GM12864 (cell line): ENCODE results near the gene PHF23.

Source experiments
- DNase-seq: peaks from one replicate; pipeline ENCODE4 v3.0.0-alpha.2; 2011; ENCODE audit warnings: low read depth
- H3K4me3 ChIP-seq: 2 replicates; pipeline ENCODE4 v1.5.1; 2011; ENCODE audit warnings: mild to moderate bottlenecking, low read depth, low read length, control low read depth
- CTCF ChIP-seq: IDR thresholded peaks from 2 replicates; pipeline ENCODE4 v1.5.1; 2011; ENCODE audit warnings: low read depth, mild to moderate bottlenecking, moderate library complexity, low read length, control low read depth, inconsistent platforms; ENCODE audit errors: missing control alignments

The PHF23 gene

GRCh38 chr17:7205561-7205960 is 33.7 kb downstream of the PHF23 start:
- peak overlapping the region; percentile 47; the same call in 1 of the 2 replicates for H3K4me3 ChIP-seq
- no peak for DNase-seq
- TF ChIP-seq CTCF = no peak

- H3K4me3 ChIP-seq = peak overlapping the region; percentile 47
- peak; percentile 62 for DNase-seq
- no peak for TF ChIP-seq CTCF
These were observed 34.3 kb downstream of the PHF23 start for GRCh38 chr17:7204828-7205461.

- no peak for TF ChIP-seq CTCF
- DNase-seq = no peak
- H3K4me3 ChIP-seq = peak overlapping the region; percentile 47; the same call in 1 of the 2 replicates
These were observed 34.9 kb downstream of the PHF23 start for GRCh38 chr17:7204336-7204735.

- TF ChIP-seq CTCF = no peak
- DNase-seq = no peak
- H3K4me3 ChIP-seq = no peak overlapping the region
These were observed 35.9 kb downstream of the PHF23 start for GRCh38 chr17:7203391-7203790.

- TF ChIP-seq CTCF = no peak
- H3K4me3 ChIP-seq = no peak overlapping the region
- no peak for DNase-seq
These were observed 42.4 kb downstream of the PHF23 start for GRCh38 chr17:7196651-7197401.

- TF ChIP-seq CTCF = no peak
- no peak for DNase-seq
- no peak overlapping the region for H3K4me3 ChIP-seq
These were observed 43.3 kb downstream of the PHF23 start for GRCh38 chr17:7195971-7196370.

- no peak for TF ChIP-seq CTCF
- H3K4me3 ChIP-seq = no peak overlapping the region
These were observed 46.9 kb downstream of the PHF23 start for GRCh38 chr17:7192271-7192937.

More at GRCh38 chr17:7192271-7192937, 46.9 kb downstream of the PHF23 start:
- no peak for DNase-seq
